Keratinocyte (primary cell): ENCODE data around the gene LTB4R2. TPM values are rescaled to one million over a fixed set of nuclear protein-coding genes. Genes with fewer than 3 reads are reported as not detected.
A peak's percentile ranks its signal among the peaks of the same experiment; 100 is the strongest.

ENCODE experiments used
- DNase-seq: peaks from one replicate; pipeline ENCODE4 v3.0.0-alpha.2; 2011; ENCODE audit warnings: low read depth, missing footprints, low spot score
- FAIRE-seq: peaks from 2 replicates; lab custom pipeline; 2011; peaks lifted over from hg19 to GRCh38; lab: Jason Lieb, UNC
- H2AFZ ChIP-seq: 2 replicates; pipeline ENCODE4 v1.6.0; 2012; ENCODE audit warnings: low read length, control low read depth, inconsistent platforms; ENCODE audit not compliant: control insufficient read depth
- H3K27ac ChIP-seq: 2 replicates; pipeline ENCODE4 v1.5.1; 2011; ENCODE audit warnings: low read length; ENCODE audit not compliant: control insufficient read depth, insufficient read depth
- H3K27me3 ChIP-seq: 3 replicates; pipeline ENCODE4 v1.6.0; 2011; ENCODE audit warnings: low read length; ENCODE audit not compliant: control insufficient read depth, insufficient read depth; ENCODE audit errors: extremely low read depth
- H3K36me3 ChIP-seq, 2 experiments: 2 replicates in 1 of 2; 3 replicates in 1 of 2; pipeline ENCODE4 v1.5.1; 2011; ENCODE audit warnings: low read length in 2 of 2, mild to moderate bottlenecking in 1 of 2; ENCODE audit not compliant: control insufficient read depth in 2 of 2, insufficient read depth in 2 of 2; ENCODE audit errors: extremely low read depth in 1 of 2
- H3K4me1 ChIP-seq: 3 replicates; pipeline ENCODE4 v1.5.1; 2011; ENCODE audit warnings: low read length; ENCODE audit not compliant: control insufficient read depth, insufficient read depth; ENCODE audit errors: extremely low read depth
- H3K4me2 ChIP-seq: 3 replicates; pipeline ENCODE4 v1.6.0; 2011; ENCODE audit warnings: low read depth, low read length; ENCODE audit not compliant: control insufficient read depth, insufficient read depth; ENCODE audit errors: extremely low read depth
- H3K4me3 ChIP-seq, 3 experiments: fragments of 200-600 bp in 1 of 3; sonication (generic) in 1 of 3; 2 replicates in 2 of 3; 3 replicates in 1 of 3; pipeline ENCODE4 v1.5.1; 2011 to 2016; ENCODE audit warnings: low read length in 3 of 3, mild to moderate bottlenecking in 3 of 3, control low read depth in 2 of 3, inconsistent platforms in 1 of 3, low read depth in 1 of 3, mixed read lengths in 1 of 3, mixed run types in 1 of 3, moderate library complexity in 1 of 3; ENCODE audit not compliant: control insufficient read depth in 2 of 3, insufficient read depth in 2 of 3; ENCODE audit errors: extremely low read depth in 1 of 3
- H3K79me2 ChIP-seq: 2 replicates; pipeline ENCODE4 v1.6.0; 2012; ENCODE audit warnings: low read length; ENCODE audit not compliant: control insufficient read depth, insufficient read depth
- H3K9ac ChIP-seq: 3 replicates; pipeline ENCODE4 v1.6.0; 2011; ENCODE audit warnings: low read length; ENCODE audit not compliant: control insufficient read depth, insufficient read depth; ENCODE audit errors: extremely low read depth
- H3K9me1 ChIP-seq: 3 replicates; pipeline ENCODE4 v1.6.0; 2011; ENCODE audit warnings: low read length; ENCODE audit not compliant: control insufficient read depth, insufficient read depth; ENCODE audit errors: extremely low read depth
- H3K9me3 ChIP-seq: 2 replicates; pipeline ENCODE4 v1.5.1; 2012; ENCODE audit warnings: low read depth, low read length; ENCODE audit not compliant: control insufficient read depth
- H4K20me1 ChIP-seq: 3 replicates; pipeline ENCODE4 v1.6.0; 2011; ENCODE audit warnings: low read length; ENCODE audit not compliant: control insufficient read depth, insufficient read depth; ENCODE audit errors: extremely low read depth
- EZH2 ChIP-seq: IDR thresholded peaks from one replicate; pipeline ENCODE4 v1.6.1; 2012; ENCODE audit warnings: inconsistent platforms, mild to moderate bottlenecking, low read length, moderate library complexity
- dilution Hi-C: fragments of 300-500 bp; cut with MboI; formaldehyde crosslinking; loops from one replicate; pipeline ENCODE4 v1.7.0; 2020; ENCODE audit warnings: low sequenced_read_pairs; ENCODE audit not compliant: extremely low pct_ligation_motif_present
- polyA plus RNA-seq, 5 experiments: library from polyadenylated mRNA; depleted of rRNA in 3 of 5; stranded (reverse) in 3 of 5; stranded (forward) in 1 of 5; unstranded in 1 of 5; fragments of >200 nt; gene quantifications; 1 replicate in 1 of 5; 2 replicates in 3 of 5; 3 replicates in 1 of 5; pipeline versions ENCODE4 v1.2.1 to v1.2.3, GENCODE V29; 2011 to 2012; ENCODE audit warnings: missing spikeins in 2 of 5, low read depth in 1 of 5, low replicate concordance in 1 of 5
- TF ChIP-seq, protein P1 (sequence below), 3 experiments: IDR thresholded peaks in 1 of 3; conservative IDR thresholded peaks in 1 of 3; optimal IDR thresholded peaks in 1 of 3; 2 replicates in 2 of 3; 3 replicates in 1 of 3; pipeline versions ENCODE3 to v1.5.1; 2011; ENCODE audit warnings: low read length in 3 of 3, mild to moderate bottlenecking in 3 of 3, moderate library complexity in 2 of 3, control low read depth in 1 of 3, inconsistent platforms in 1 of 3; ENCODE audit not compliant: insufficient read depth in 2 of 3; ENCODE audit errors: extremely low read depth in 1 of 3

The LTB4R2 gene
- polyA plus RNA-seq, 1 donor (not counting 4 experiments of a cell fraction or from before 2014, with no cell fraction given): 7.9 TPM

DNA sequence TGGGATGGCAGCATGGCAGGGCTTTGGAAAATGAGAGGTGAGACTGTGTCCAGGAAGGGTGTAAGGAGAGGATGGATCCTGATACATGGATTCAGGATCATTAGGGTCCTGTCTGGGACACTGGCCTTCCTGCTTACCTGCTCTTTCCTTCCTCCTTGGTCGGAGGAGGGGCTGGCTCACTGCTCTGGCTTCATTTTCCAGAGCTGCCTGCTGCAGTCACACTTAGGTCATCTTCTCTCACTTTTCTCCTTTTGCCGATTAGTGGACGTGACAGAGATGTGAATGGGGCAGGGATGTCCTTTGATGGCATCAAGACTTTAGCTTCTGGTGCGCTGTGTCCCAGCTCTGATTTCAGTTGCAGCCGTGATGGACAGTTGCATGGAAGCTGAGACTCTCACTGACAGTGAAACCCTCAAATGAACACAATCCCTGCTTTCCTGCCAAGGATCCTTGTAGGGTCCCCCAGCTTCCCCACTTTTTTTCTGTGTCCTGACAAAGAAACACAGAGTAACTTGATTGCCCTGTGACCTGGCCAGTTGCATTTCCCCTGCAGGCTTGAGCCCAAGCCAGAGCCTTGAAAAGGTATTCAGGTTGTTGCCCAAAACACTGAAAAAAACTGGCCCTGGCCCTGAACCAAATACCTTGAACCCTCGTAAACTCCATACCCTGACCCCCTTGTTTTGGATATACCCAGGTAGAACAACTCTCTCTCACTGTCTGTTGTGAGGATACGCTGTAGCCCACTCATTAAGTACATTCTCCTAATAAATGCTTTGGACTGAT lies 1.4 kb upstream of the LTB4R2 start:
- peaks cover 38 to 46% of the 10 kb centered on the region in 2 experiments for H3K36me3 ChIP-seq

DNA sequence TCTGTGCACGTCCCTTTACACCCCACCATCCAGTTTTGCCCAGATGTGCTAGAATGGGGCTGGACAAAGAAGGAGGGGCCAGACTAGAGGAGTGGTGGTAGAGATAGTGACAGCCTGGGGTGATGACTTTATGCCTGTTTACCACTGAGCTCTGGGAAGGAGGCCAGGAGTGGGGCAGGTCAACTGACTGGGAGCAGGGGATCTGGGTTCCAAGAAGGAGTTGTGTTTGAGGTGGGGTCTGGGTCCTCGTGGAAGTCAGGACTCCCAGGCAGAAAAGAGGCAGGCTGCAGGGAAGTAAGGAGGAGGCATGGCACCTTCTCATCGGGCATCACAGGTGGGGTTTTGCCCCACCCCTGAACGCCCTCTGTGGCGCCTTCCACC lies 315 bp downstream of the LTB4R2 start:
- Histone ChIP-seq H3K4me2 (peak overlapping the region; percentile 88), H3K9ac (peak overlapping the region; percentile 26), H3K27ac (peak overlapping the region; percentile 35), H3K27me3 (no peaks in the 10 kb centered on the region), H3K9me1 (no peaks in the 10 kb centered on the region), H3K4me1 (peaks cover 57% of the 10 kb centered on the region), H3K9me3 (no peaks in the 10 kb centered on the region), H3K4me3 (peak overlapping the region; percentile 8 to 18 (median 11)), H3K79me2 (peaks cover 4% of the 10 kb centered on the region), H2AFZ (no peak overlapping the region), H4K20me1 (no peaks in the 10 kb centered on the region), H3K36me3 (peaks cover 27 to 32% of the 10 kb centered on the region in 2 experiments)
- DNase-seq (no peak), FAIRE-seq (no peak)
- dilution Hi-C loops: no loop called here
- no peak for TF ChIP-seq EZH2
- TF ChIP-seq, protein P1, sequence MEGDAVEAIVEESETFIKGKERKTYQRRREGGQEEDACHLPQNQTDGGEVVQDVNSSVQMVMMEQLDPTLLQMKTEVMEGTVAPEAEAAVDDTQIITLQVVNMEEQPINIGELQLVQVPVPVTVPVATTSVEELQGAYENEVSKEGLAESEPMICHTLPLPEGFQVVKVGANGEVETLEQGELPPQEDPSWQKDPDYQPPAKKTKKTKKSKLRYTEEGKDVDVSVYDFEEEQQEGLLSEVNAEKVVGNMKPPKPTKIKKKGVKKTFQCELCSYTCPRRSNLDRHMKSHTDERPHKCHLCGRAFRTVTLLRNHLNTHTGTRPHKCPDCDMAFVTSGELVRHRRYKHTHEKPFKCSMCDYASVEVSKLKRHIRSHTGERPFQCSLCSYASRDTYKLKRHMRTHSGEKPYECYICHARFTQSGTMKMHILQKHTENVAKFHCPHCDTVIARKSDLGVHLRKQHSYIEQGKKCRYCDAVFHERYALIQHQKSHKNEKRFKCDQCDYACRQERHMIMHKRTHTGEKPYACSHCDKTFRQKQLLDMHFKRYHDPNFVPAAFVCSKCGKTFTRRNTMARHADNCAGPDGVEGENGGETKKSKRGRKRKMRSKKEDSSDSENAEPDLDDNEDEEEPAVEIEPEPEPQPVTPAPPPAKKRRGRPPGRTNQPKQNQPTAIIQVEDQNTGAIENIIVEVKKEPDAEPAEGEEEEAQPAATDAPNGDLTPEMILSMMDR (optimal IDR thresholded peaks at IDR 0.05 in 1 of 3, IDR thresholded peaks at IDR 0.05 in 1 of 3, conservative IDR thresholded peaks at IDR 0.05 in 1 of 3; ENCODE audit: extremely low read depth in 1 of 3, insufficient read depth in 2 of 3, low read length in 3 of 3): no peak

More for the DNA sequence above, 1.4 kb upstream of the LTB4R2 start:
- FAIRE-seq (peak; percentile 53), DNase-seq (no peak)
- no peak overlapping the region for H3K9ac ChIP-seq
- H4K20me1 ChIP-seq: no peaks in the 10 kb centered on the region
- TF ChIP-seq, protein P1 (optimal IDR thresholded peaks at IDR 0.05 in 1 of 3, IDR thresholded peaks at IDR 0.05 in 1 of 3, conservative IDR thresholded peaks at IDR 0.05 in 1 of 3; ENCODE audit: extremely low read depth in 1 of 3, insufficient read depth in 2 of 3, low read length in 3 of 3): no peak
- no peaks in the 10 kb centered on the region for H3K9me1 ChIP-seq
- peaks cover 4% of the 10 kb centered on the region for H3K79me2 ChIP-seq
- H2AFZ ChIP-seq: no peak overlapping the region
- no peak overlapping the region for H3K27ac ChIP-seq
- no peak overlapping the region for H3K4me2 ChIP-seq
- H3K27me3 ChIP-seq: no peaks in the 10 kb centered on the region
- H3K4me1 ChIP-seq: peaks cover 42% of the 10 kb centered on the region
- no peaks in the 10 kb centered on the region for H3K9me3 ChIP-seq
- no peak overlapping the region for H3K4me3 ChIP-seq
- dilution Hi-C loops: no loop called here
